ENCODE data around the gene PTPRE.
"Not testable (repeated sequence)": the region's sequence is repeated elsewhere in the genome, so short reads cannot be mapped to it uniquely, and the experiment has no call there.

Gene PTPRE

DNA sequence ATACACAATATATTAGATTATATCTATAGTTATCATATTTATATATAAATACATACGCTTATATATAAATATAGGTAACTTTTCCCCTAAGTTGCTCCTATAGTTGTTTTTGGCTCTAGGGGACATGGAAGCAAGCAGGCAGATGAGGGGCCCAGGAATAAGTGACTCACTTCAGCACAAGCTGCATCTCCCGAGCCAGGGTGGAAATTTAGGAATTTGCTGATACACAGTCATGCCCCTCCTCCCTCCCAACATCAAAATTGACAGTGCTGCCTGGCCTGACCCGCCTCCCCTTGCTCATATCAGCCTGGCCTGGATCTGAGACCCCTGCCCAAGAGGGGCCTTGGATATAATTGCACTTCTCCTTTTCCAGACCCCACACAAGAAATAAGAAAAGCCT, 185.6 kb downstream of the PTPRE start:
- Histone ChIP-seq H3K27me3 (ENCODE audit: insufficient read depth, poor library complexity, severe bottlenecking) (no peaks in the 10 kb centered on the region), H3K4me3 (replicated peaks; ENCODE audit: insufficient read depth, low read length) (no peak overlapping the region), H3K27ac (replicated peaks) (no peak overlapping the region)
- DNase-seq (ENCODE audit: low read depth in 1 of 2, low spot score in 1 of 2), result no peak
- TF ChIP-seq SPI1 (IDR thresholded peaks at IDR 0.05; ENCODE audit: borderline replicate concordance, low read depth) (no peak), POLR2AphosphoS5 (IDR thresholded peaks at IDR 0.05; ENCODE audit: low read depth) (no peak), CTCF (IDR thresholded peaks at IDR 0.05; ENCODE audit: insufficient read depth, low read length) (no peak), GABPA (IDR thresholded peaks at IDR 0.05; ENCODE audit: low read depth) (no peak)
- TF ChIP-seq, protein P1, sequence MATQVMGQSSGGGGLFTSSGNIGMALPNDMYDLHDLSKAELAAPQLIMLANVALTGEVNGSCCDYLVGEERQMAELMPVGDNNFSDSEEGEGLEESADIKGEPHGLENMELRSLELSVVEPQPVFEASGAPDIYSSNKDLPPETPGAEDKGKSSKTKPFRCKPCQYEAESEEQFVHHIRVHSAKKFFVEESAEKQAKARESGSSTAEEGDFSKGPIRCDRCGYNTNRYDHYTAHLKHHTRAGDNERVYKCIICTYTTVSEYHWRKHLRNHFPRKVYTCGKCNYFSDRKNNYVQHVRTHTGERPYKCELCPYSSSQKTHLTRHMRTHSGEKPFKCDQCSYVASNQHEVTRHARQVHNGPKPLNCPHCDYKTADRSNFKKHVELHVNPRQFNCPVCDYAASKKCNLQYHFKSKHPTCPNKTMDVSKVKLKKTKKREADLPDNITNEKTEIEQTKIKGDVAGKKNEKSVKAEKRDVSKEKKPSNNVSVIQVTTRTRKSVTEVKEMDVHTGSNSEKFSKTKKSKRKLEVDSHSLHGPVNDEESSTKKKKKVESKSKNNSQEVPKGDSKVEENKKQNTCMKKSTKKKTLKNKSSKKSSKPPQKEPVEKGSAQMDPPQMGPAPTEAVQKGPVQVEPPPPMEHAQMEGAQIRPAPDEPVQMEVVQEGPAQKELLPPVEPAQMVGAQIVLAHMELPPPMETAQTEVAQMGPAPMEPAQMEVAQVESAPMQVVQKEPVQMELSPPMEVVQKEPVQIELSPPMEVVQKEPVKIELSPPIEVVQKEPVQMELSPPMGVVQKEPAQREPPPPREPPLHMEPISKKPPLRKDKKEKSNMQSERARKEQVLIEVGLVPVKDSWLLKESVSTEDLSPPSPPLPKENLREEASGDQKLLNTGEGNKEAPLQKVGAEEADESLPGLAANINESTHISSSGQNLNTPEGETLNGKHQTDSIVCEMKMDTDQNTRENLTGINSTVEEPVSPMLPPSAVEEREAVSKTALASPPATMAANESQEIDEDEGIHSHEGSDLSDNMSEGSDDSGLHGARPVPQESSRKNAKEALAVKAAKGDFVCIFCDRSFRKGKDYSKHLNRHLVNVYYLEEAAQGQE (IDR thresholded peaks at IDR 0.05; ENCODE audit: insufficient replicate concordance, low read depth), result no peak

DNA sequence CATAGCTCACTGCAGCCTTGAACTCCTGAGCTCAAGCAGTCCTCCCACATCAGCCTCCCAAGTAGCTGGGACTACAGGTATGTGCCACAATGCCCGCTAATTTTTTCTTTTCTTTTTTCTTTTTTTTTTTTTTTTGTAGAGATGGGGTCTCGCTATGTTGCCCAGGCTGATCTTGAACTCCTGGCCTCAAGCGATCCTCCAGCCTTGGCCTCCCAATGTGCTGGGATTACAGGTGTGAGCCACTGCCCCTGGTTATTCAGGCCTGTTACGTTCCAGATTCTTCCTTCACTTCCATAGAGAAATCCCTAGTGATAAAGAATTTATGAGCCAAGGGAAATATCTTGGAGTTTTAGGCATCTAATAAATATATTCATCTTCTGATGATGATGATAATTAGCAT, 187.7 kb downstream of the PTPRE start:
- H3K27me3 ChIP-seq (ENCODE audit: insufficient read depth, poor library complexity, severe bottlenecking); DNase-seq (ENCODE audit: low read depth in 1 of 2, low spot score in 1 of 2); H3K27ac ChIP-seq (replicated peaks); H3K4me3 ChIP-seq (replicated peaks; ENCODE audit: insufficient read depth, low read length): not testable (repeated sequence)

DNA sequence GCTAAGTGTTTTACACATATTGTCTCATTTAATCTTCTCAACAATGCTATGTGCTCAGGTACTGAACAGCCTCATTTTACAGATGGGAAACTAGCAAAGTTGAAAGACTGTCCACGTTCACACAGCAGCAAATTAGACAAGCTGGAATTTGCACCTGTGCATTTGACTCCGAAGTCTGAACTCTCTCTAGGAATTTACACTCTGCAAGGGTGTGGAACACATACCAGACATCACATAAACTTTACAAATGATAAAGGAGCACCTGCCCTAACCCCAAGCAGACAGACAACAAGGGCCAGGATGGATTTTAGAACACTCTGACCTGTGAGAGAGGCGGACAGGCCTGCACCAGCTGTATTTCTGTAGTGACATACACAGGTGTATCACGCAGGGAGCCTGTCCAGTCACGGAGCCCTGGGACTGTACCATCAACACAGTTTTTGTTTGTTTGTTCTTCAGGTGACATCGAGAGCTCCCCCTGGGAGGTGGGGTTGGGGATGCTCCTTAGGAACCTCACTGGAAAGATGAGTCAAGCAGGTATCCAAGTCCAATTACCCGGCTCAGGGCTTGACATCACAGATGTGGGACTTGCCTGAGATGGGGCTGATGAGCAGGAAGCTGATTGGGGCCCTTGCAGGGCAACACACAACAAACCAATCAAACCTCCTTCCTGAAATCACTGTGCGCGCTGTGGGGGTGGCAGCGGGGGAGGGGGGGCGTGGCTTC, 188.3 kb downstream of the PTPRE start:
- Histone ChIP-seq H3K27me3 (ENCODE audit: insufficient read depth, poor library complexity, severe bottlenecking) (no peaks in the 10 kb centered on the region), H3K4me3 (replicated peaks; ENCODE audit: insufficient read depth, low read length) (no peak overlapping the region), H3K27ac (replicated peaks) (no peak overlapping the region)
- TF ChIP-seq POLR2AphosphoS5 (IDR thresholded peaks at IDR 0.05; ENCODE audit: low read depth), result no peak
- no peak for TF ChIP-seq SPI1 (IDR thresholded peaks at IDR 0.05; ENCODE audit: borderline replicate concordance, low read depth)
- TF ChIP-seq, protein P1 (IDR thresholded peaks at IDR 0.05; ENCODE audit: insufficient replicate concordance, low read depth), result no peak
- TF ChIP-seq GABPA (IDR thresholded peaks at IDR 0.05; ENCODE audit: low read depth), result no peak
- no peak for TF ChIP-seq CTCF (IDR thresholded peaks at IDR 0.05; ENCODE audit: insufficient read depth, low read length)
- DNase-seq (ENCODE audit: low read depth in 1 of 2, low spot score in 1 of 2), result no peak

DNA sequence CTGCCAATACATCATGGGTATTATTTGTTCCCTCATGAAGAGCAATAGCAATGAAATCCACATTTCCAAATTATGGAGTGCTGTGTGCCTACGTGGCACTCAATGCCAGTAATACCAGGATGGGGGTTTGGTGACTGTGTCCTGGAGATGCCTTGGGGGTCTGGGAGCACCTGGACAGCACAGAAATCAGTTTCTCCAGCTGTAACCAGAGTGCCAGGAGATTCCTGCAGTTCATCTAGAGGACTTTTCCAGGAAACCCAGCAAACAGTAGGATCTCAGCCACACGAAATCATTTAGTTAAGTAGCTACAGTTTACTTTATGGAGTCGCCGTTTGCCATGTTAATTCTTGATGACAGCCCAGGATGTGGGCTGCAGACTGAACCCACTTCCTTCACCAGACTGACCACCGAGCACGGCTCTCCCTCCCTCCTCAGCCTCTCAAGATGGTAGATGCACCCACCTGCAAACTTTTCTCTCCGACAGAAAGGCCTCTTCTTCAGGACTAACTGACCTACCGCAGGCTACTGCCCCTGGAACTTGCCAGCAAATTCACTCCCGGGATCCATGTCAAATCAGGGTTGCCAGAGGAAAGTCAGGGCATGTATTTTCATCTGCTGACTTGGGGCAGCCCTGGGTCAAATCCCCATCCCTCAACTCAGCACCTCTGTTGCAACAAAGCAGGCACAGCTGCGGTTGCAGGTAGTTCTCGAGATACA, 189.0 kb downstream of the PTPRE start:
- DNase-seq (ENCODE audit: low read depth in 1 of 2, low spot score in 1 of 2), result no peak
- no peaks in the 10 kb centered on the region for H3K27me3 ChIP-seq (ENCODE audit: insufficient read depth, poor library complexity, severe bottlenecking)
- no peak overlapping the region for H3K4me3 ChIP-seq (replicated peaks; ENCODE audit: insufficient read depth, low read length)
- TF ChIP-seq POLR2AphosphoS5 (IDR thresholded peaks at IDR 0.05; ENCODE audit: low read depth) (no peak), SPI1 (IDR thresholded peaks at IDR 0.05; ENCODE audit: borderline replicate concordance, low read depth) (no peak), GABPA (IDR thresholded peaks at IDR 0.05; ENCODE audit: low read depth) (no peak), CTCF (IDR thresholded peaks at IDR 0.05; ENCODE audit: insufficient read depth, low read length) (no peak)
- TF ChIP-seq, protein P1 (IDR thresholded peaks at IDR 0.05; ENCODE audit: insufficient replicate concordance, low read depth), result no peak
- H3K27ac ChIP-seq (replicated peaks), result no peak overlapping the region

All from HL-60 (cell line).